ENCODE measurements around the gene IKZF1. TPM values are rescaled to one million over a fixed set of nuclear protein-coding genes. Genes with fewer than 3 reads are reported as not detected.

Gene IKZF1
- total and polyA plus RNA-seq, 9 of the 15 experiments (the other 6 are each of a cell fraction or from before 2014, with no cell fraction given), result 12.6 to 85.3 (median 44.7) TPM

GRCh38 chr7:50359995-50360925 is 55.7 kb downstream of the IKZF1 start (continued):
- TF ChIP-seq PBX2 (CRISPR knock-in tag; IDR thresholded peaks at IDR 0.05; ENCODE audit: low read depth), result no peak
- no peak; the same call in 1 of the 2 replicates for TF ChIP-seq PBX2 (tag; conservative IDR thresholded peaks at IDR 0.05; ENCODE audit: low read depth)
- TF ChIP-seq ZNF3 (CRISPR knock-in tag; IDR thresholded peaks at IDR 0.05), result no peak
- TF ChIP-seq ZNF507 (tag; conservative IDR thresholded peaks at IDR 0.05), result no peak
- TF ChIP-seq, protein P1, sequence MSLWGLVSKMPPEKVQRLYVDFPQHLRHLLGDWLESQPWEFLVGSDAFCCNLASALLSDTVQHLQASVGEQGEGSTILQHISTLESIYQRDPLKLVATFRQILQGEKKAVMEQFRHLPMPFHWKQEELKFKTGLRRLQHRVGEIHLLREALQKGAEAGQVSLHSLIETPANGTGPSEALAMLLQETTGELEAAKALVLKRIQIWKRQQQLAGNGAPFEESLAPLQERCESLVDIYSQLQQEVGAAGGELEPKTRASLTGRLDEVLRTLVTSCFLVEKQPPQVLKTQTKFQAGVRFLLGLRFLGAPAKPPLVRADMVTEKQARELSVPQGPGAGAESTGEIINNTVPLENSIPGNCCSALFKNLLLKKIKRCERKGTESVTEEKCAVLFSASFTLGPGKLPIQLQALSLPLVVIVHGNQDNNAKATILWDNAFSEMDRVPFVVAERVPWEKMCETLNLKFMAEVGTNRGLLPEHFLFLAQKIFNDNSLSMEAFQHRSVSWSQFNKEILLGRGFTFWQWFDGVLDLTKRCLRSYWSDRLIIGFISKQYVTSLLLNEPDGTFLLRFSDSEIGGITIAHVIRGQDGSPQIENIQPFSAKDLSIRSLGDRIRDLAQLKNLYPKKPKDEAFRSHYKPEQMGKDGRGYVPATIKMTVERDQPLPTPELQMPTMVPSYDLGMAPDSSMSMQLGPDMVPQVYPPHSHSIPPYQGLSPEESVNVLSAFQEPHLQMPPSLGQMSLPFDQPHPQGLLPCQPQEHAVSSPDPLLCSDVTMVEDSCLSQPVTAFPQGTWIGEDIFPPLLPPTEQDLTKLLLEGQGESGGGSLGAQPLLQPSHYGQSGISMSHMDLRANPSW (CRISPR knock-in tag; IDR thresholded peaks at IDR 0.05), result no peak
- TF ChIP-seq ILF3 (IDR thresholded peaks at IDR 0.05; ENCODE audit: borderline replicate concordance), result no peak
- TF ChIP-seq GTF2F1 (IDR thresholded peaks at IDR 0.05; ENCODE audit: low read depth, low read length), result no peak
- TF ChIP-seq, protein P2, sequence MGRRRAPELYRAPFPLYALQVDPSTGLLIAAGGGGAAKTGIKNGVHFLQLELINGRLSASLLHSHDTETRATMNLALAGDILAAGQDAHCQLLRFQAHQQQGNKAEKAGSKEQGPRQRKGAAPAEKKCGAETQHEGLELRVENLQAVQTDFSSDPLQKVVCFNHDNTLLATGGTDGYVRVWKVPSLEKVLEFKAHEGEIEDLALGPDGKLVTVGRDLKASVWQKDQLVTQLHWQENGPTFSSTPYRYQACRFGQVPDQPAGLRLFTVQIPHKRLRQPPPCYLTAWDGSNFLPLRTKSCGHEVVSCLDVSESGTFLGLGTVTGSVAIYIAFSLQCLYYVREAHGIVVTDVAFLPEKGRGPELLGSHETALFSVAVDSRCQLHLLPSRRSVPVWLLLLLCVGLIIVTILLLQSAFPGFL (CRISPR knock-in tag; IDR thresholded peaks at IDR 0.05), result no peak
- no peak for TF ChIP-seq MTF1 (CRISPR knock-in tag; IDR thresholded peaks at IDR 0.05; ENCODE audit: borderline replicate concordance)
- peak; percentile 37; the same call in 1 of the 2 replicates for TF ChIP-seq ZNF444 (CRISPR knock-in tag; IDR thresholded peaks at IDR 0.05)
- TF ChIP-seq ZNF217 (CRISPR knock-in tag; IDR thresholded peaks at IDR 0.05), result no peak
- TF ChIP-seq SMARCE1 (IDR thresholded peaks at IDR 0.05), result peak; percentile 66; the same call in 1 of the 2 replicates
- TF ChIP-seq SNAPC5 (CRISPR knock-in tag; IDR thresholded peaks at IDR 0.05), result no peak
- TF ChIP-seq MAFG (tag; conservative IDR thresholded peaks at IDR 0.05), result peak; percentile 72
- TF ChIP-seq, protein P3, sequence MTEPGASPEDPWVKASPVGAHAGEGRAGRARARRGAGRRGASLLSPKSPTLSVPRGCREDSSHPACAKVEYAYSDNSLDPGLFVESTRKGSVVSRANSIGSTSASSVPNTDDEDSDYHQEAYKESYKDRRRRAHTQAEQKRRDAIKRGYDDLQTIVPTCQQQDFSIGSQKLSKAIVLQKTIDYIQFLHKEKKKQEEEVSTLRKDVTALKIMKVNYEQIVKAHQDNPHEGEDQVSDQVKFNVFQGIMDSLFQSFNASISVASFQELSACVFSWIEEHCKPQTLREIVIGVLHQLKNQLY (CRISPR knock-in tag; conservative IDR thresholded peaks at IDR 0.05), result no peak
- 0 out of 2 replicates have a peak, but pooled peaks have one; percentile 35 for TF ChIP-seq SMARCC2 (IDR thresholded peaks at IDR 0.05; ENCODE audit: low read depth)
- TF ChIP-seq ARID2 (IDR thresholded peaks at IDR 0.05), result no peak
- TF ChIP-seq BDP1 (IDR thresholded peaks at IDR 0.05; ENCODE audit: insufficient read depth, insufficient read length), result no peak
- TF ChIP-seq E2F3 (CRISPR knock-in tag; IDR thresholded peaks at IDR 0.05), result peak; percentile 82
